GM12878 (cell line): ENCODE measurements around the gene KEL. TPM values are rescaled to one million over a fixed set of nuclear protein-coding genes. Genes with fewer than 3 reads are reported as not detected.

Experiments used
- ATAC-seq: fragments of 200-7000 bp; cut with Tn5 transposase; 3 replicates; pipeline ENCODE4 v1.9.1; 2020; ENCODE audit warnings: mild to moderate bottlenecking, moderate library complexity
- BruUV-seq: library from RNA; stranded (reverse); fragments of 400-500 nt; replicated peaks from 2 replicates; lab custom pipeline; 2021; lab: Mats Ljungman, UMichigan
- CTCF ChIA-PET: fragments of 300-600 bp; sonication (Branson Sonifier 250); formaldehyde crosslinking; extraction: SDS; loops from one replicate; lab custom pipeline; 2021; ENCODE audit warnings: inconsistent platforms; lab: Yijun Ruan, JAX
- POLR2A ChIA-PET: fragments of 350-600 bp; formaldehyde crosslinking; extraction: SDS; loops from one replicate; lab custom pipeline; 2021; ENCODE audit warnings: inconsistent platforms; lab: Charles Lee
- RAD21 ChIA-PET: fragments of 300-600 bp; sonication (Branson Sonifier 250); formaldehyde crosslinking; loops from one replicate; lab custom pipeline; 2023; ENCODE audit warnings: antibody characterized with exemption; ENCODE audit not compliant: unreplicated experiment; lab: Charles Lee
- SMC1A ChIA-PET: fragments of 300-600 bp; sonication (Branson Sonifier 250); formaldehyde crosslinking; loops from one replicate; lab custom pipeline; 2023; ENCODE audit not compliant: unreplicated experiment, uncharacterized antibody; lab: Charles Lee
- DNase-seq: peaks from one replicate; pipeline ENCODE4 v3.0.0-alpha.2; 2011; ENCODE audit warnings: low read depth, low spot score
- FAIRE-seq: peaks from 3 replicates; lab custom pipeline; 2011; peaks lifted over from hg19 to GRCh38; lab: Jason Lieb, UNC
- H2AFZ ChIP-seq: 2 replicates; pipeline ENCODE4 v1.6.0; 2011; ENCODE audit warnings: low read depth, low read length, control low read depth; ENCODE audit not compliant: control insufficient read depth
- H3K27ac ChIP-seq: 2 replicates; pipeline ENCODE4 v1.5.1; 2011; ENCODE audit warnings: control low read depth; ENCODE audit not compliant: control insufficient read depth, insufficient read depth
- H3K27me3 ChIP-seq, 2 experiments: replicated peaks in 1 of 2; 2 replicates each; pipeline versions ENCODE4 v1.6.0 to v1.6.1; 2011; ENCODE audit warnings: low read length in 1 of 2; ENCODE audit not compliant: control insufficient read depth in 2 of 2, insufficient read depth in 2 of 2
- H3K36me3 ChIP-seq, 2 experiments: 2 replicates each; pipeline ENCODE4 v1.5.1; 2011; ENCODE audit warnings: low read length in 1 of 2; ENCODE audit not compliant: control insufficient read depth in 2 of 2, insufficient read depth in 2 of 2
- H3K4me1 ChIP-seq: 2 replicates; pipeline ENCODE4 v1.6.1; 2011; ENCODE audit warnings: mild to moderate bottlenecking, low read length, moderate library complexity, mixed read lengths; ENCODE audit not compliant: control insufficient read depth, insufficient read depth
- H3K4me2 ChIP-seq: 2 replicates; pipeline ENCODE4 v1.6.0; 2011; ENCODE audit warnings: control low read depth; ENCODE audit not compliant: control insufficient read depth, insufficient read depth
- H3K4me3 ChIP-seq: fragments of 200-600 bp; sonication (generic); 2 replicates; pipeline ENCODE4 v1.5.1; 2016
- H3K79me2 ChIP-seq: 2 replicates; pipeline ENCODE4 v1.6.0; 2011; ENCODE audit warnings: low read length; ENCODE audit not compliant: control insufficient read depth, insufficient read depth
- H3K9ac ChIP-seq: 2 replicates; pipeline ENCODE4 v1.8.0; 2011; ENCODE audit warnings: low read length, control low read depth, mixed read lengths; ENCODE audit not compliant: control insufficient read depth, insufficient read depth
- H3K9me3 ChIP-seq: replicated peaks from 3 replicates; pipeline ENCODE4 v1.5.1; 2011; ENCODE audit warnings: mild to moderate bottlenecking, low read length; ENCODE audit not compliant: control insufficient read depth, insufficient read depth
- H4K20me1 ChIP-seq: 2 replicates; pipeline ENCODE4 v1.6.0; 2011; ENCODE audit not compliant: control insufficient read depth, insufficient read depth
- CBX3 ChIP-seq: fragments of 200-600 bp; sonication (generic); IDR thresholded peaks from 2 replicates; pipeline ENCODE4 v1.6.1; 2016; ENCODE audit warnings: low read depth, borderline replicate concordance
- EGR1 ChIP-seq, 2 experiments: IDR thresholded peaks; 1 replicate in 1 of 2; 2 replicates in 1 of 2; pipeline ENCODE4 v1.6.1; 2011 to 2012; ENCODE audit warnings: low read depth in 2 of 2, low read length in 2 of 2, borderline replicate concordance in 1 of 2, mild to moderate bottlenecking in 1 of 2, moderate library complexity in 1 of 2
- IKZF2 ChIP-seq, 2 experiments: fragments of 450-650 bp; IDR thresholded peaks; 2 replicates each; pipeline ENCODE4 v1.6.1; 2017; ENCODE audit warnings: mild to moderate bottlenecking in 2 of 2, moderate library complexity in 2 of 2
- JUNB ChIP-seq: IDR thresholded peaks from 2 replicates; pipeline ENCODE4 v1.6.1; 2016; ENCODE audit warnings: antibody characterized with exemption, mild to moderate bottlenecking
- KDM1A ChIP-seq: fragments of 200-600 bp; sonication (generic); IDR thresholded peaks from 2 replicates; pipeline ENCODE4 v1.6.1; 2016; ENCODE audit warnings: borderline replicate concordance
- LARP7 ChIP-seq: fragments of 450-650 bp; IDR thresholded peaks from 2 replicates; pipeline ENCODE4 v1.6.1; 2017; ENCODE audit warnings: mild to moderate bottlenecking
- NBN ChIP-seq: fragments of 450-650 bp; IDR thresholded peaks from 2 replicates; pipeline ENCODE4 v1.6.1; 2016
- RUNX3 ChIP-seq: IDR thresholded peaks from 2 replicates; pipeline ENCODE4 v1.6.1; 2012; ENCODE audit warnings: low read length, inconsistent platforms
- SKIL ChIP-seq: fragments of 450-650 bp; IDR thresholded peaks from 2 replicates; pipeline ENCODE4 v1.6.1; 2017; ENCODE audit warnings: mild to moderate bottlenecking, low read depth, inconsistent platforms; ENCODE audit not compliant: poor library complexity, severe bottlenecking
- SMARCA5 ChIP-seq: fragments of 450-650 bp; IDR thresholded peaks from 2 replicates; pipeline ENCODE4 v1.6.1; 2017; ENCODE audit warnings: mild to moderate bottlenecking
- STAT1 ChIP-seq: fragments of 450-650 bp; conservative IDR thresholded peaks from 2 replicates; pipeline ENCODE4 v1.6.1; 2014; ENCODE audit warnings: antibody characterized with exemption, mild to moderate bottlenecking
- TARDBP ChIP-seq: IDR thresholded peaks from 2 replicates; pipeline ENCODE4 v1.6.1; 2016; ENCODE audit warnings: borderline replicate concordance
- TCF3 ChIP-seq: IDR thresholded peaks from 2 replicates; pipeline ENCODE4 v1.6.1; 2012; ENCODE audit warnings: low read depth, mild to moderate bottlenecking, low read length, borderline replicate concordance; ENCODE audit not compliant: insufficient read depth
- WGBS: methylation state at CpG from one replicate; pipeline ENCODE4 v1.1.6; 2016; ENCODE audit warnings: low lambda C conversion rate; ENCODE audit not compliant: insufficient replicate concordance, insufficient coverage; ENCODE audit errors: missing lambda C conversion rate; 5-methylcytosine and 5-hydroxymethylcytosine counted together
- in situ Hi-C: fragments of 300-500 bp; cut with MboI; formaldehyde crosslinking; loops from 9 replicates; pipeline ENCODE4 v1.14.3; 2018; ENCODE audit warnings: mixed read lengths
- intact Hi-C: fragments of 100-400 bp; cut with micrococcal nuclease; formaldehyde crosslinking; loops from one replicate; pipeline ENCODE4 v1.14.2; 2022; ENCODE audit not compliant: unreplicated experiment
- polyA plus RNA-seq, 11 experiments: library from polyadenylated mRNA; depleted of rRNA in 4 of 11; unstranded in 6 of 11; stranded (reverse) in 5 of 11; fragments of >200 nt; fragmentation: Nextera tagmentation in 4 of 11; fragmentation: Illumina TruSeq in 1 of 11; extraction: Ambion mirVana in 4 of 11; extraction: Trizol in 1 of 11; gene quantifications; 1 replicate in 1 of 11; 2 replicates in 10 of 11; pipeline versions ENCODE4 v1.2.1 to v1.2.3, GENCODE V29; 2011 to 2016; ENCODE audit warnings: inconsistent platforms in 2 of 11, missing spikeins in 2 of 11, low read depth in 1 of 11
- total RNA-seq, 4 experiments: library from RNA; depleted of rRNA in 3 of 4; stranded (reverse); fragments of >200 nt in 3 of 4; fragmentation: Illumina TruSeq in 1 of 4; extraction: Trizol in 1 of 4; gene quantifications; 2 replicates each; pipeline versions ENCODE4 v1.2.1 to v1.2.3, GENCODE V29; 2013 to 2021
- TF ChIP-seq, protein P1 (sequence below): fragments of 450-650 bp; IDR thresholded peaks from 2 replicates; pipeline ENCODE4 v1.6.1; 2018; ENCODE audit warnings: mild to moderate bottlenecking, low read depth, moderate library complexity; ENCODE audit not compliant: partially characterized antibody
- TF ChIP-seq, protein P2 (sequence below): IDR thresholded peaks from 2 replicates; pipeline ENCODE4 v1.6.1; 2012; ENCODE audit warnings: low read length, inconsistent platforms

The KEL gene
- total and polyA plus RNA-seq, 10 of the 15 experiments (the other 5 are each of a cell fraction or from before 2014, with no cell fraction given) = 0.10 to 0.73 (median 0.23) TPM; not detected in 2

- no peaks in the 10 kb centered on the region for H3K4me1 ChIP-seq
- no peaks in the 10 kb centered on the region for H3K79me2 ChIP-seq
- in situ Hi-C loops = no loop called here
- H3K4me2 ChIP-seq = no peak overlapping the region
- no peaks in the 10 kb centered on the region for H3K36me3 ChIP-seq
- H3K9me3 ChIP-seq = no peaks in the 10 kb centered on the region
- no peak overlapping the region for H3K27ac ChIP-seq
- RAD21 ChIA-PET = no interaction called here
- intact Hi-C loops = no loop called here
- CTCF ChIA-PET = interaction anchor here (1.2 to 1.3 kb wide), 2 partner anchors 53 to 61 kb away, joined by 3 to 4 read pairs; no protein-coding TSS in a partner anchor
- DNase-seq (no peak), ATAC-seq (no peak), FAIRE-seq (no peak)
- no peak overlapping the region for H3K4me3 ChIP-seq
- WGBS = 25% methylated on average over 12 of the region's 12 CpGs
- POLR2A ChIA-PET = no interaction called here
- BruUV-seq = no TSS peak
- TF ChIP-seq LARP7 (no peak), SMARCA5 (no peak), JUNB (no peak), KDM1A (no peak), TARDBP (no peak), SKIL (no peak), IKZF2 (IDR thresholded peaks at IDR 0.05) (no peak), TCF3 (no peak), RUNX3 (no peak), EGR1 (IDR thresholded peaks at IDR 0.05; ENCODE audit: borderline replicate concordance in 1 of 2, low read depth in 2 of 2, low read length in 2 of 2) (no peak), NBN (no peak), STAT1 (no peak), CBX3 (no peak)
- TF ChIP-seq, protein P1, sequence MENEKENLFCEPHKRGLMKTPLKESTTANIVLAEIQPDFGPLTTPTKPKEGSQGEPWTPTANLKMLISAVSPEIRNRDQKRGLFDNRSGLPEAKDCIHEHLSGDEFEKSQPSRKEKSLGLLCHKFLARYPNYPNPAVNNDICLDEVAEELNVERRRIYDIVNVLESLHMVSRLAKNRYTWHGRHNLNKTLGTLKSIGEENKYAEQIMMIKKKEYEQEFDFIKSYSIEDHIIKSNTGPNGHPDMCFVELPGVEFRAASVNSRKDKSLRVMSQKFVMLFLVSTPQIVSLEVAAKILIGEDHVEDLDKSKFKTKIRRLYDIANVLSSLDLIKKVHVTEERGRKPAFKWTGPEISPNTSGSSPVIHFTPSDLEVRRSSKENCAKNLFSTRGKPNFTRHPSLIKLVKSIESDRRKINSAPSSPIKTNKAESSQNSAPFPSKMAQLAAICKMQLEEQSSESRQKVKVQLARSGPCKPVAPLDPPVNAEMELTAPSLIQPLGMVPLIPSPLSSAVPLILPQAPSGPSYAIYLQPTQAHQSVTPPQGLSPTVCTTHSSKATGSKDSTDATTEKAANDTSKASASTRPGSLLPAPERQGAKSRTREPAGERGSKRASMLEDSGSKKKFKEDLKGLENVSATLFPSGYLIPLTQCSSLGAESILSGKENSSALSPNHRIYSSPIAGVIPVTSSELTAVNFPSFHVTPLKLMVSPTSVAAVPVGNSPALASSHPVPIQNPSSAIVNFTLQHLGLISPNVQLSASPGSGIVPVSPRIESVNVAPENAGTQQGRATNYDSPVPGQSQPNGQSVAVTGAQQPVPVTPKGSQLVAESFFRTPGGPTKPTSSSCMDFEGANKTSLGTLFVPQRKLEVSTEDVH = no peak
- TF ChIP-seq, protein P2, sequence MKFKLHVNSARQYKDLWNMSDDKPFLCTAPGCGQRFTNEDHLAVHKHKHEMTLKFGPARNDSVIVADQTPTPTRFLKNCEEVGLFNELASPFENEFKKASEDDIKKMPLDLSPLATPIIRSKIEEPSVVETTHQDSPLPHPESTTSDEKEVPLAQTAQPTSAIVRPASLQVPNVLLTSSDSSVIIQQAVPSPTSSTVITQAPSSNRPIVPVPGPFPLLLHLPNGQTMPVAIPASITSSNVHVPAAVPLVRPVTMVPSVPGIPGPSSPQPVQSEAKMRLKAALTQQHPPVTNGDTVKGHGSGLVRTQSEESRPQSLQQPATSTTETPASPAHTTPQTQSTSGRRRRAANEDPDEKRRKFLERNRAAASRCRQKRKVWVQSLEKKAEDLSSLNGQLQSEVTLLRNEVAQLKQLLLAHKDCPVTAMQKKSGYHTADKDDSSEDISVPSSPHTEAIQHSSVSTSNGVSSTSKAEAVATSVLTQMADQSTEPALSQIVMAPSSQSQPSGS = no peak
- H2AFZ ChIP-seq = no peak overlapping the region
- H3K27me3 ChIP-seq = no peaks in the 10 kb centered on the region; a peak in 2 of 4 replicates
- H3K9ac ChIP-seq = no peak overlapping the region
- SMC1A ChIA-PET = no interaction called here
- H4K20me1 ChIP-seq = no peaks in the 10 kb centered on the region
Measured at GRCh38 chr7:142934056-142934455, 28.1 kb downstream of the KEL start.
